NCI-H146 treated with DMSO at 0.1 percent for 48 hours (cell line): ENCODE data around the gene XPO6.
"Not testable (repeated sequence)": the region's sequence is repeated elsewhere in the genome, so short reads cannot be mapped to it uniquely, and the experiment has no call there.

ENCODE experiments used
- DNase-seq: peaks from one replicate; lab custom pipeline; 2025; ENCODE audit not compliant: unreplicated experiment; lab: John Stamatoyannopoulos, UW

The XPO6 gene, protein sequence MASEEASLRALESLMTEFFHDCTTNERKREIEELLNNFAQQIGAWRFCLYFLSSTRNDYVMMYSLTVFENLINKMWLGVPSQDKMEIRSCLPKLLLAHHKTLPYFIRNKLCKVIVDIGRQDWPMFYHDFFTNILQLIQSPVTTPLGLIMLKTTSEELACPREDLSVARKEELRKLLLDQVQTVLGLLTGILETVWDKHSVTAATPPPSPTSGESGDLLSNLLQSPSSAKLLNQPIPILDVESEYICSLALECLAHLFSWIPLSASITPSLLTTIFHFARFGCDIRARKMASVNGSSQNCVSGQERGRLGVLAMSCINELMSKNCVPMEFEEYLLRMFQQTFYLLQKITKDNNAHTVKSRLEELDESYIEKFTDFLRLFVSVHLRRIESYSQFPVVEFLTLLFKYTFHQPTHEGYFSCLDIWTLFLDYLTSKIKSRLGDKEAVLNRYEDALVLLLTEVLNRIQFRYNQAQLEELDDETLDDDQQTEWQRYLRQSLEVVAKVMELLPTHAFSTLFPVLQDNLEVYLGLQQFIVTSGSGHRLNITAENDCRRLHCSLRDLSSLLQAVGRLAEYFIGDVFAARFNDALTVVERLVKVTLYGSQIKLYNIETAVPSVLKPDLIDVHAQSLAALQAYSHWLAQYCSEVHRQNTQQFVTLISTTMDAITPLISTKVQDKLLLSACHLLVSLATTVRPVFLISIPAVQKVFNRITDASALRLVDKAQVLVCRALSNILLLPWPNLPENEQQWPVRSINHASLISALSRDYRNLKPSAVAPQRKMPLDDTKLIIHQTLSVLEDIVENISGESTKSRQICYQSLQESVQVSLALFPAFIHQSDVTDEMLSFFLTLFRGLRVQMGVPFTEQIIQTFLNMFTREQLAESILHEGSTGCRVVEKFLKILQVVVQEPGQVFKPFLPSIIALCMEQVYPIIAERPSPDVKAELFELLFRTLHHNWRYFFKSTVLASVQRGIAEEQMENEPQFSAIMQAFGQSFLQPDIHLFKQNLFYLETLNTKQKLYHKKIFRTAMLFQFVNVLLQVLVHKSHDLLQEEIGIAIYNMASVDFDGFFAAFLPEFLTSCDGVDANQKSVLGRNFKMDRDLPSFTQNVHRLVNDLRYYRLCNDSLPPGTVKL

DNA sequence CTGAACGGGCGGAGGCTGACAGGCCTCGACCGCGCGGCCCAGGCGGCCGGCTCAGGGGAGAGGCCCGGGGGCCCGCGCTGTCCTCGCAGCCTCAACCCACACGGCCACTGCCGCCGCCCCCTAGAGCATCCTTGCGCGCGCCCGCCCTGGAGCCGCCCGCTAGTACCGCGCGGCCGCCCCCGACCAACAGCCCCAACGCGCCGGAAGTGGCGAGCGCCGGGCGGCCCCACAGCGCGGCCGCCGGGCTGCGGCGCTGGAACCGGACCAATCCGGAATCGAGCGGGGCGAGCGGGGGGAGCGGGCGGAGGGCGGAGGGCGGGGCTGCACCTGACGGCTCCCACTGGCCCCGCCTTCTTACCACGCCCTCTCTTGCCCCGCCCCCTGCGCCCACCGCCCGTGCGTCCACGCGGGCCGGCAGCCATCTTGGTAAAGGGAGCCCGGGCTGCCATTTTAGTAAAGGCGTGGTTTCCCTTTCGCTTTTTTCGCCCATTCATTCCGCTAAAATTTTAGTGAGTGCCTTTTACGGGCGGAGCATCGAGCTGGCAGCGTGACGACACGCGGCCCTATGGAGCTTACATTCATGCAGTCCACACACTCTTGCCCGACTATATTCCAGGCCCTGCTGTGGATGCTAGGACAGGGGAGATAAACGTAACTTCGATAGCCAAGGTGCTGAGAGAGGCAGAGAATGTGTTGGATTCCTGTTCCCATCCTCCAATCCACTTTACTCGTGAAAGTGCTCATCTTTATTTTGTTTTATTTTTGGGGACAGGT lies at the start of gene XPO6:
TSS of gene XPO6 (minus strand) at position 208 of the 774 bp plus-strand sequence. CDS start 597 bp downstream, outside the sequence.
- peak; percentile 90 for DNase-seq

DNA sequence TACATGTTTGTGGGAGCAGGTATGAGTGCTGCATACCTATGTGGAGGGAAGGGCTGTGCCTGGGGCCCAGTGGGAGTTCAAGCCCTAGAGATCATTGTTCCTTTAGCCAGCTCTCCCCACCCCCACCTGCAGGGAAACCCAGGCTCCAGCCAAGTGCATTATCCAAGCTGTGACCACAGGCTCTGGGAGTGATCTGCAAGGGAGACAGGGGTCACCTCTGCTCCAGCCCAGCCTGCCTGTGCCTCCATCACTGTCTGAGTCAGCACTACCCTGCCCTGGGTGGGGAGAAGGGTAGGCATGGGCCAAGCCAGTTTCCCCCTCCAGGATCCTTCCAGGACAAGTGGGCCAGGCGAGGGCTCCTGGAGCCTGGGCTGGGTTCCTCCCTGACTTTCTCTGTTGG lies 48.4 kb upstream of the XPO6 start:
- DNase-seq = no peak

DNA sequence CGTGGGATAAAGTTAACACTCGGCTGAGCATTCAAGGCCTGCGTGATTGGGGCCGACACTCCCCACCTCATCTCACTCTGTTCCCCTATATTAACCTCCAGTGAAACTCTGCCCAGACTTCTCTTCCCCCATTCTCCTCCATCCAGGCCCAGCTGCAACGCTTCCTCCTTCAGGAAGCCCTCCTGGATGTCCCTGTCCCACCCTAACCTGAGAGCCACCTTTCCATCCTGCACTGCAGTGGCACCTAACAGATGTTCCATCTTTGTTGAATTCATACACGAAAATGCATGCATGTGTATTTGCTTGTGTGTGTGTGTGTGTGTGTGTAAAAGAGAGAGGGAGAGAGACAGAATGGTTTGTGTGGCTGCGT lies 48.0 kb upstream of the XPO6 start:
- DNase-seq = no peak

DNA sequence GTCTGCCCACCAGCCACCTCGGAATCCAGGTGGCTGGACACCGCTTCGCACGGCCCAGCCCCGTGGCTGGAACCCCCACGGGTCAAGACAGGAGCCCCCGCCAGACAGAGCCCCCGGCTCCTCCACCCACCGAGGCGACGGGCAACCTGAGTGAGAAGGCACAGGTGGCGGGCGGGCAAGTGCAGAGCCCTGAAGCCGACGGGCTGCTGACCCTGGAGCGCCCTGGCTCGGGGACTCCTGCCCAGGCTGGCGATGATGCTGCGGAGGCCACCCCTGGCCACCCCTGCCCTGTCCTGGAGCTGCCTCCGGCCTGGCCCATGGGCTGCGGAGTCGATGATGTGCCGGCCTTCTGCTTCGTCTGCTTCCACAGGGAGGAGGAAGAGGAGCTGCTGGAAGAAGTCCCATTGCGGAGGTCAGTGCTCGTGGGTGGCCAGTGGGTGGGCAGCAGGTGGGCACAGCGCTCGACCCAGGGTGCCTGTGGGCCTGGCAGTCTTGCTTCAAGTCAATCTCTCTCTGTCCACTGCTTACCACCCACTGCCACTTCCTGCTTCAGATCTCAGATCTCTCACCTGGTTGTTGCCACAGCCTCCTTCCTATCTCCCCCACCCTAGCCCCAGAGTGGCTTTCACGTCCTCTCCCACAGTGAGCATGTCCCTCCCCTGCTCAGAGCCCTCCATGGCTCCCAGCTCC lies 47.5 kb upstream of the XPO6 start:
- no peak for DNase-seq

DNA sequence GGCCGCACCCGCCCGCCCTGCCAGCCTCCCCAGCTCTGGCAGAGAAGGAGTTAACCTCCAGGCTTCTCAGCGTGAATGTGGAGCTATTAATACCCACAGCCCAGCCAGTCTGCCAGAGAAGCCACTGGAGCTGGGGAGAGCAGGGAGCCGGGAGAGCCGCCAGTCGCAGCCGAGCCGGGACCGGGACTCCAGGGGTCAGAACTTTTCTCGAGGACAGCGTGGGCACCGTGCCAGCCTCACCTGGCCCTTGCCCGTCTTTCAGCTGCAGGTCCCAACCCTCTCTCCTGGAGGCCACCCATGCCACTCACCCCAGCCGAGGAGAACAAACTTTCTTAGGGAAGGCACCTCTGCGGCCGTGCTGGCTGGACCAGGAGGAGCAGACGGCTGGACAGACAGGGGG lies 46.8 kb upstream of the XPO6 start:
- DNase-seq = no peak

DNA sequence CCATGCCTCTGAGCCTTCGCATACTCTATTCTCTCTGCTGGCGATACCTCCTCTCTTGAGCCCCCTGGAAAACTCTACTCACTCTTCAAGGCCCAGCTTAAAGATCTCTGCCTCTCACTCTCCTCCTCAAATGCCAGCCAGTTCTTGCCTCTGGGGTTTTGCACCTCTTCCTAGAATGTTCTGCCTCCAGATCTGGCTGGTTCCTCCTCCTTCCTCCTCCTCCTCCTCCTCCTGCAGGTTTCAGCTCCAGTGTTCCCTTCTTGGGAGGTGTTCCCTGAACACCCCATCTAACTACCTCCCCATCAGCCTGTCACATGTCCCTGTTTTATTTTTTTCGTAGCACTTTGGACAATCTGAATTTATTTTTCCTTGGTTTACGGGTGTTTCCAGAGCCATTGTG lies 45.5 kb upstream of the XPO6 start:
- DNase-seq = no peak

DNA sequence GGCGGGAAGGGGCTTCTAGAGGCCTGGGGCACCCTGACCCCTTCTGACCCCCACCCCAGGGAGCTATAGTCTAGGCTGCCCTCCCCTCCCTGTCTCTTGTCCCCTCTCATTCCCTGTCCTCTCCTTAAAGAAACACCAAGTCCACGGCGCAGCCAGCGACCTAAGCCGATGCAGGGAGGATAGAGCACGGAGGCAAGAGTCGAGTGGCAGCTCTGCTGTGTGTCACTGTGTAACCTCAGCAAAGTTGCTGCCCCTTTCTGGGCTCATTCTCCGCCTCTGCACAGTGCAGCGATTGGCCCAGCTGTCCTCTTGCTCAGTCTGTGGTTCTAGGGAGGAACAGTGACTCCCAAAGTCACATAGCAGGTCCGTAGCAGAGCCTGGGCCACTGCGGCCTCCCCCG lies 44.1 kb upstream of the XPO6 start:
- DNase-seq = no peak

DNA sequence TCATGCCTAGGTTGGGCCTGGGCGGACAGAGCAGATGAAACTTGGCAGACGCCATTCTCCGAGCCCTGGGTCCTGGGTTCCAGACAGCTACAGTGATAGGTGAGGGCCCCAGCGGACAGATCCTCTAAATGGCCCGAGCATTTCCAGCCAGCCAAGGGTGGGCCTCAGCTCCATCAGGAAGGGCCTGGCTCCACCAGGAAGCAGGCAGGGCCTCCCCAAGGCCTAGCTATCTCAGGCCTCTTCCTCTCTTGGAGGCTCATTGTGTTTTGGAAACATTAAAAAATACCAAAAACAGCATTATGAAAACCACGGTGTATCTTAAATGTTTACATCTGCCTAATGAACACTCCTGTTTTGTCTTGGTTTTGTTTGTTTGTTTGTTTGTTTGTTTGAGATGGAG lies 42.4 kb upstream of the XPO6 start:
- DNase-seq = no peak

DNA sequence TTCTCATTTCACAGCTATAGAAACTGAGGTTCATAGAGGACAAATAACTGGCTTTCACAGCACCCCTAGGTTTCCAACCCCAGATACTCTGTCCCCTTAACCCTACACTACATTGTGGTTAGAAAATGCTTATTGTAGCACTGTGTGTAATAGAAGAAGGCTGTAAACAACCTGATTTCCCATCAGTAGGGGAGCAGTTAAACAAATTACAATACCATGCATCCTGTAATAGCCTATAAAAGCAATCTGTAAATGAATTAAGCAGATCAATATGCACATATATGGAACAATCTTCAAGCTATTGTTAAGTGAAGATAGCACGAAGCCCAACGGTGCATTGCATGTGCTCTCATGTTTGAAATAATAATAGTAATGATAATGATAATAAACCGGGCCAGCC lies 39.2 kb upstream of the XPO6 start:
- DNase-seq = no peak

DNA sequence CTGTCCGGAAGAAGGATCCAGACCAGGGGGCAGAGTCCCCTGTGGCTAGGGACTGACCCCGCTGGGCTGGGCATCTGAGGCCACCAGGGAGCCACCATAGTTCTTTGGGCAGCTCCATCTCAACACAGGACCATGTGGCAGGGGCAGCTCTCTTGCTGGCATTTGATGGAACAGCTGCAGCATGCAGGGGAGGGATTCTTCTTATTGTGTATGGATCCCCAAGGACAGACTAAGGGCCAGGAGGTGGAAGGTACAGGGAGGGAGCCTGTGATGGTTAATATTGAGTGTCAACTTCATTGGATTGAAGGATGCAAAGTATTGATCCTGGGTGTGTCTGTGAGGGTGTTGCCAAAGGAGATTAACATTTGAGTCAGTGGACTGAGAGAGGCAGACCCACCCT lies 37.7 kb upstream of the XPO6 start:
- not testable (repeated sequence) for DNase-seq

DNA sequence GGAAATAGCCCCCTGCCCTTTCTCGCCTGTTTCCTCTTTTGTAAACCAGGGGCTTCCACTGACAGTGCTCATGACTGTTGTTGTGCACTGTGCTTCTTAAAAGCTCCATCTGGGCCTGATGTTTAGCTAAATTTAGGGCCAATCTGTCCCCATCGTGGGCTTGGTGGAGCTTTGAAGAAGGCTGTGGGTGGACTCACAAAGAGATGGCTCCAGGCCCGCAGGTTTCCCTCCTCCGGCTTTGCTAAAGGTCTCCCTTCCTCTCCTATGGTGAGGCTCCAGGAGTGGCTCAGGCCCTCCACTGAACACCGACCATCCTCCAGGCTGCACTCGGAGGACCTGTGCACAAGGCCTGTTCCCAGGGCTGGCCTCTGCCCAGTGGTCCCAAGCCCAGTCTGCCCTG lies 30.2 kb upstream of the XPO6 start:
- no peak for DNase-seq

DNA sequence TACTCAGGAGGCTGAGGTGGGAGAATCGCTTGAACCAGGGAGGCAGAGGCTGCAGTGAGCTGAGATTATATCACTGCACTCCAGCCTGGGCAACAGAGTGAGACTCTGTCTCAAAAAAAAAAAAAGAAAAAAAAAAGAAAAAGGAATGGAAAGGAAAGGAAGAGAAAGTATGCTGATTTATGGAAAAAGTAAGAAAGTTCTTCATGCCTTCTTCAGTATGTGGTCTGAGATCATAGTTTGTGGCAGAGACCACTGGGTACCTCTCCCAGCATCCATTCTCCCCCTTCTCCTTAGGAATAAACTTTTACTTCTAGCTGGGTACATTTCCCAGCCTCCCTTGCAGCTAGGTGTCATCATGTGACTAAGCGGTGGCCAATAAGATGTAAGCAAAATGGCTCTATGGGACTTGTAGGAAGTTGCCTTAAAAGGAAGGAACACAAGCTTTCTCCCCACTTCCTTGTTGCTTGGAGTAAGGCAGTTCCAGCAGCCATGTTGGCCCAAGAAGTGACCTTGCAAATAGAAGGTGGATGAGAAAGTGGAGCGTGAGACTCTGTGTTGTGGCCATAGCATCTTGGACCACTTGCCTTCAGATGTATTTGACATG lies 26.1 kb upstream of the XPO6 start:
- no peak for DNase-seq

DNA sequence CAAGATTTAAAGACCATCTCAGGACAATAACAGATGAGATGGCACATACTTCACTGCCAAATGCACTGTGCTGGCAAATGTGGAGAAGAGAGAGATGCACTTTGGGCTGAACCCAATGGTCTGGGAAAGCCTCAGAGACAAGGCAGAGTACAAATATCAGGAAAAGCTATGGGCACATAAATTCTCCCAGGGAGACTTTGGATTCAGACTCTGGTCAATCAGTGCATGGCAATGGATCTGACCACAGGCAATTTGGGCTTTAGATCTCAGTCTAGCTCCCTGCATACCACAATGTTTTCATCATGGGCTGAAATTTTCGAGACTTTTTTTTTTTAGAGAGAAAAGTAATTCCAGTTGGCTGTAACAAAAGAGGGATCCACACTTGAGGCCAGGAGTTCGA lies 20.0 kb upstream of the XPO6 start:
- no peak for DNase-seq

DNA sequence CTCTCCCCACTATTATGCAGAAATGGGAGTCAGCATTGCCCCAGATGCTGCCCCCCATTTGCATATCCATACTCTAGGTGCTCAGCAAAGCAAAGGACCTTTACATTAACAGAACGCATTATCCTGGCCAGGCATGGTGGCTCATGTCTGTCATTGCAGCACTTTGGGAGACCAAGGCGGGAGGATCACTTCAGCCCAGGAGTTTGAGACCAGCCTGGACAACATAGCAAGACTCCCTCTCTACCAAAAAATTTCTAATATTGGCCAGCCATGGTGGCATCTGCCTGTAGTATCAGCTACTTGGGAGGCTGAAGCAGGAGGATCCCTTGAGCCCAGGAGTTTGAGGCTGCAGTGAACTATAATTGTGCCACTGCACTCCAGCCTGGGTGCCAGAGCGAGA lies 12.1 kb upstream of the XPO6 start:
- not testable (repeated sequence) for DNase-seq

DNA sequence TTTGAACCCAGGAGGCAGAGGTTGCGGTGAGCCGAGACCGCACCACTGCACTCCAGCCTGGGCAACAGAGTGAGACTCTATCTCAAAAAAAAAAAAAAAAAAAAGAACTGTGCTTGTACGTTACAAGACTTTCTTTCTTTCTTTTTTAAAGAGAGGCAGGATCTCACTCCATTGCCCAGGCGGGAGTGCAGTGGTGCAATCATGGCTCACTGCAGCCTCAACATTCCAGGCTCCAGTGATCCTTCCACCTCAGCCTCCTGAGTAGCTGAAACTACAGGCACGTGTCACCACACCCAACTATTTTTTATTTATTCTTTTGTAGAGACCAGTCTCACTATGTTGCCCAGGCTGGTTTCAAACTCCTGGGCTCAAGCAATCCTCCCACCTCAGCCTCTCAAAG lies 8.0 kb upstream of the XPO6 start:
- not testable (repeated sequence) for DNase-seq

DNA sequence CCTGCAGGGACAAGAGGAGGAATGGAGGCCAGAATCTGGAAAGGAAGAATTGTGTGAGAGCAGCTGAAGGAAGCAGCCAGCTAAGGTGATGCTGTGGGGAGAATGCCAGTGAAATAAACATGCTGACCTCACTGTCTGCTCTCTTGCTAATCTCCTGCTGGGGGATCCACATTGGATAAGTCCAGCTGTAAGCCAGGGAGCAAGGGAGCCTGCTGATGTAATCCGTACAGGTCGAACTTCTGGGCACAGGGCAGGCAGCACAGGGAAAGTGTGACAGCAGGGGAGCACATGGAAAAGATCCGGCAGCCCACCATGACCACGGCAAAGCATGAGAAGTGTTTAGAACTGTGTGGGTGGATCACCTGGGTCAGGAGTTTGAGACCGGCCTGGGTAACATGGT lies 7.5 kb upstream of the XPO6 start:
- DNase-seq = no peak

DNA sequence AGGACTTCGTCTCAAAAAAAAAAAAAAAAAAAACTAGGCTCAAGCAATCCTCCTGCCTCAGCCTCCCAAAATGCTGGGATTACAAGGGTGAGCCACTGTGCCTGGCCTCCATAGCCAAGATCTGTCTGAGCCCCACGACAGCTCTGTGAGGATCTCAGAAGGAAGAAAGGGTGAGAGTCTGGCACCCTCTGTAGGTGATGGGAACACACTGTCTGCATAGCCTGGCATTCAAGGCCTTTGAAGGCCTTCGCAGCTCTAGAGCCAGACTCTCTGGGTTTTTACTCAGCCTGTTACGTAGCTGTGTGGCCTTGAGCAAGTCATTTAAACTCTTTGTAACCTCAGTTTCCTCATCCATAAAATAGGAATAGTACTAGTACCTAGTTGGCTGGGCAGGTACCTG lies 6.3 kb upstream of the XPO6 start:
- DNase-seq = no peak

DNA sequence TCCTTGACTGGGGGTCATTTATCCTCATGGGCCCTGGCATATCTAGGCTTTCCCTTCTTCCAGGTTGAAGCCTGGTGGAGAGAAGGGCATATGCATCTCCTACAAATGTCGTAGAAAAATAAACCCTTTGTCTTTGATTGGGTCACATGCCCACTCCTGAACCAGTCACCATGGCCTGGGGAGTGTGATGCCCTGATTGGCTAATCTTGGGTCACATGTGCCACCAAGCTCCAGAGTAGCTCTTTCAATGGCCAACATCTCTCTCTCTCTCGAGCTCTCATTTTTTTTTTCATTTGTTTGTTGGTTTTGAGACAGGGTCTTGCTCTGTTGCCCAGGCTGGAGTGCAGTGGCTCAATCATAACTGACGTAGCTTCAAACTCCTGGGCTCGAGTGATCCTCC lies 5.6 kb upstream of the XPO6 start:
- DNase-seq = no peak

DNA sequence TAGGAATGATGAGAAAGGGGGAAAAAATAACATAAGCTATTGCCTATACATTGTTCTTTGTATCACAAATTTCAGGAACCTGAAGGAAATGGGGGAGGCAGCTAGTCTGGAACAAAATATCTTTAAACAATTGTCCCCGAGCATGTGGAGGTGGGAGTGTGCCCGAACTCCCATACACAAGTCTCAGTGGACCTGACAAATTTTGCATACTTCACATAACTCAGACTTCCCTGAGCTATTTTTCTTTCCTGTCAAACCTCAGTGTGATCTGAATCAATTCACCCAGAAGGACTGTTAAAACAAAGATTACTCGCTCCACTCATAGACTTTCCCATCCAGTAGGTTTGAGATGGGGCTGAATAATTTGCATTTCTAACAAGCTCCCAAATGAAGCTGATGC lies 1.6 kb upstream of the XPO6 start:
- no peak for DNase-seq

DNA sequence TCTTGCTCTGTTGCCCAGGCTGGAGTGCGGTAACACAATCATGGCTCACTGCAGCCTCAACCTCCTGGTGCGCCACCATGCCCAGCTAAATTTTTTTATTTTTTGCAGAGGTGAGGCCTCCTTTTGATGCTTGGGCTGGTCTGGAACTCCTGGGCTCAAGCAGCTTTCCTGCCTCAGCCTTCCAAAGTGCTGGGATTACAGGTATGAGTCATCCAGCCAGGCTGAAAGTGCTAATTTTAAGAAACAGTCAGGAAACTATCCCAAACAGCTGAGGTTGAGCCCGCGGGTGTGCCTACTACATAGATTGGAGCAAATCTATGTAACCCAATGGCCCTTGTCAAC lies 738 bp upstream of the XPO6 start:
- DNase-seq = no peak
